ENCODE data around the gene GATAD2B.
A peak's percentile ranks its signal among the peaks of the same experiment; 100 is the strongest.
"Not testable (repeated sequence)": the region's sequence is repeated elsewhere in the genome, so short reads cannot be mapped to it uniquely, and the experiment has no call there.

GATAD2B gene

DNA sequence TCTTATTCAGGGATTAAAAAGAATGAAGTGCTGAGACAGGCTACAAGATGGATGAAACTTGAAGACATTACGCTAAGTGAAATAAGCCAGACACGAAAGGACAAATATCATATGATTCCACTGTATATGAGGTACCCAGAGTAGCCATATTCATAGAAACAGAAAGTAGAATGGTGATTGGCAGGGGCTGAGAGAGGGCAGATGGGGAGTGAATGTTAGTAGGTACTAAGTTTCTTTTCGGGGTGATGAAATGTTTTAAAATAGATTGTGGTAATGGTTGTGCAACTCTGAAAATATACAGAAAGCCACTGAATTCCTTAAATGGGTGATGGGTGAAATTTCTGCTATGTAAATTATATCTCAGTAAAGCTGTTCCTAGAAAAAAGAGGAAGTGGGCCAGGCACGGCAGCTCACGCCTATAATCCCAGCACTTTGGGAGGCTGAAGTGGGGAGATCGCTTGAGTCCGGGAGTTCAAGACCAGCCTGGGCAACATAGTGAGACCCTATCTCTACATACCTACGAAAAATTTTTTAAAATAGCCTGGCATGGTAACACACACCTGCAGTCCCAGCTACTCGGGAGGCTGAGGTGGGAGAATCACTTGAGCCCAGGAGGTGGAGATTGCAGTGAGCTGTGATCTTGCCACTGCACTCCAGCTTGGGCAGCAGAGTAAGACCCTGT, 131.7 kb downstream of the GATAD2B start:
- DNase-seq (ENCODE audit: low read depth) = no peak
- H3K4me3 ChIP-seq (ENCODE audit: low read length) = no peak overlapping the region

DNA sequence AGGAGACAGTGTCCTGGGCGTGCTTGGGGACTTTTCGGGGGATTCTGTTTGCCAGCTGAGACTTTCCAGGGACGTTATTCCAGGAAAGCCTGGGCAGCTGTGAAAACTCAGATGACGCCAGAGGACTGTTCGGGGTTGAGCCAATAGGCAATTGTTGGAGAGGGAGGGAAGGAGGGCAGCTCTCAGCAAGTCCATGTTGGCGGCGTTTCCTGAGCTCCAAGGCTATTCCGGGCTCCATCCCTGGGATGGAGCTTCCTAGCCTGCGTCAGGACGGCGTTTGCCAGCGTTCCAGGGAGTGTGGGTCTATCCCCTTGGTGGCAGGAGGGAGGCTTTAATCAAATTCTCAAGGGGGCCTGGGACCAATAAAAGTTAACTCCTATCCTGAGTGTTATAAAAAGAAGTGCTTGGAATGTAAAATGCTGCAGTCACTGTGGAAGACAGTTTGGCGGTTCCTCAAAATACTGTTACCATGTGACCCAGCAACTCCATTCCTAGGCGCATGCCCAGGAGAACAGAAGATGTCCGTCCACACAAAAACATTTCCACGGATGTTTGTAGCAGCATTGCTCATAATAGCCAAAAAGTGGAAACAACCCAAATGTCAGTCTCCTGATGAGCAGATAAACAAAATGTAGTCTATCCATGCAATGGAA, 132.3 kb downstream of the GATAD2B start:
- H3K4me3 ChIP-seq (ENCODE audit: low read length) = no peak overlapping the region
- TF ChIP-seq, protein P1, sequence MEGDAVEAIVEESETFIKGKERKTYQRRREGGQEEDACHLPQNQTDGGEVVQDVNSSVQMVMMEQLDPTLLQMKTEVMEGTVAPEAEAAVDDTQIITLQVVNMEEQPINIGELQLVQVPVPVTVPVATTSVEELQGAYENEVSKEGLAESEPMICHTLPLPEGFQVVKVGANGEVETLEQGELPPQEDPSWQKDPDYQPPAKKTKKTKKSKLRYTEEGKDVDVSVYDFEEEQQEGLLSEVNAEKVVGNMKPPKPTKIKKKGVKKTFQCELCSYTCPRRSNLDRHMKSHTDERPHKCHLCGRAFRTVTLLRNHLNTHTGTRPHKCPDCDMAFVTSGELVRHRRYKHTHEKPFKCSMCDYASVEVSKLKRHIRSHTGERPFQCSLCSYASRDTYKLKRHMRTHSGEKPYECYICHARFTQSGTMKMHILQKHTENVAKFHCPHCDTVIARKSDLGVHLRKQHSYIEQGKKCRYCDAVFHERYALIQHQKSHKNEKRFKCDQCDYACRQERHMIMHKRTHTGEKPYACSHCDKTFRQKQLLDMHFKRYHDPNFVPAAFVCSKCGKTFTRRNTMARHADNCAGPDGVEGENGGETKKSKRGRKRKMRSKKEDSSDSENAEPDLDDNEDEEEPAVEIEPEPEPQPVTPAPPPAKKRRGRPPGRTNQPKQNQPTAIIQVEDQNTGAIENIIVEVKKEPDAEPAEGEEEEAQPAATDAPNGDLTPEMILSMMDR (conservative IDR thresholded peaks at IDR 0.05; ENCODE audit: low read depth, low read length) = no peak
- no peak for DNase-seq (ENCODE audit: low read depth)

More for the DNA sequence above, 131.7 kb downstream of the GATAD2B start:
- TF ChIP-seq, protein P1 (conservative IDR thresholded peaks at IDR 0.05; ENCODE audit: low read depth, low read length) = no peak

DNA sequence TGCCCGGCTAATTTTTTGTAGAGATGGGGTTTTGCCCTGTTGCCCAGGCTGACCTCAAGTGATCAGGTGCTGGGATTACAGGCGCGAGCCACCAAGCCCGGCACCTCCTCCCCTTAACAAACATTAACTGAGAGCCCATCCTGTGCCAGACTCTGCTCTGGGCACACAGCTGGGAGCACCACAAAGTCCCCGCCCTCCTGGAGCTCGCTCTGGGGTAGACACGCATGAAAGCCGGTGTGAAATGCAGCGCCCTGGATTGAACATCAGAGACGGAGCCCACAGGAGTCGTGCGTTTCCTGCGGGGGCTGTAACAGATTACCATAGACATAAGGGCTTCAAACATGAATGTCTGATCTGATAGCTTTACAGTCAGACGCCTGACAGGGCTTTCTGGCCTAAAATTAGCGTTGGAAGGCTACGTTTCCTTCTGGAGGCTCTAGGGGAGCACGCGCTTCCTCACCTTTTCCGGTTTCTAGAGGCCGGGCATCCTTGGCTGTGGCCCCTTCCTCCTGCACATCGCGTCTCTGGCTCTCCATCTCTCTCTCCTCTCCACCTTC, 133.2 kb downstream of the GATAD2B start:
- no peak for DNase-seq (ENCODE audit: low read depth)
- TF ChIP-seq, protein P1 (conservative IDR thresholded peaks at IDR 0.05; ENCODE audit: low read depth, low read length) = no peak
- H3K4me3 ChIP-seq (ENCODE audit: low read length) = no peak overlapping the region

DNA sequence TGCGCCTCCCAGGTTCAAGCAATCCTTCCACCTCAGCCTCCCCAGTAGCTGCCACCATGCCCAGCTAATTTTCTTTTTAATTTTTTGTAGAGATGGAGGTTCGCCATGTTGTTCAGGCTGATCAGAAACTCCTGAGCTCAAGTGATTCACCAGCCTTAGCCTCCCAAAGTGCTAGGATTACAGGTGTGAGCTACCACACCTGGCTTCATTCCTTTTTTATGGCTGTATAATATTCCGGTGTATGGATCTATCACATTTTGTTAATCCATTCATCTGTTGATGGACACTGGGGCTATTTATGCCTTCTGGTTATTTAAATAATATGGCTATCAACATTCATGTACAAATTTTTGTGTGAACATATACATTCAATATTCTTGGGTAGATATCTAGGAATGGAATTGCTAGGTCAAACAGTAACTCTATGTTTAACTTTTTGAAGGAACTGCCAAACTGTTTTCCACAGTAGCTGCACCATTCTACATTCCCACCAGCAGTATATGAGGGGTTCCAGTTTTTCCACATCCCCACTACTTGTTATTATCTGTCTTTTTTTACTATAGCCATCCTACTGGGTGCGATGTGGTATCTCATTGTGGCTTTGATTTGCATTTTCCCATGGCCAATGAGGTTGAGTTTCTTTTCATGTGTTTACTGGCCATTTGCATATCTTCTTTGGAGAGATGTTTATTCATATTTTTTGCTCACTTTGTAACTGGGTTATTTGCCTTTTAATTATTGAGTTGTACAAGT, 136.6 kb downstream of the GATAD2B start:
- no peak overlapping the region for H3K4me3 ChIP-seq (ENCODE audit: low read length)
- TF ChIP-seq, protein P1 (conservative IDR thresholded peaks at IDR 0.05; ENCODE audit: low read depth, low read length) = no peak
- no peak for DNase-seq (ENCODE audit: low read depth)

DNA sequence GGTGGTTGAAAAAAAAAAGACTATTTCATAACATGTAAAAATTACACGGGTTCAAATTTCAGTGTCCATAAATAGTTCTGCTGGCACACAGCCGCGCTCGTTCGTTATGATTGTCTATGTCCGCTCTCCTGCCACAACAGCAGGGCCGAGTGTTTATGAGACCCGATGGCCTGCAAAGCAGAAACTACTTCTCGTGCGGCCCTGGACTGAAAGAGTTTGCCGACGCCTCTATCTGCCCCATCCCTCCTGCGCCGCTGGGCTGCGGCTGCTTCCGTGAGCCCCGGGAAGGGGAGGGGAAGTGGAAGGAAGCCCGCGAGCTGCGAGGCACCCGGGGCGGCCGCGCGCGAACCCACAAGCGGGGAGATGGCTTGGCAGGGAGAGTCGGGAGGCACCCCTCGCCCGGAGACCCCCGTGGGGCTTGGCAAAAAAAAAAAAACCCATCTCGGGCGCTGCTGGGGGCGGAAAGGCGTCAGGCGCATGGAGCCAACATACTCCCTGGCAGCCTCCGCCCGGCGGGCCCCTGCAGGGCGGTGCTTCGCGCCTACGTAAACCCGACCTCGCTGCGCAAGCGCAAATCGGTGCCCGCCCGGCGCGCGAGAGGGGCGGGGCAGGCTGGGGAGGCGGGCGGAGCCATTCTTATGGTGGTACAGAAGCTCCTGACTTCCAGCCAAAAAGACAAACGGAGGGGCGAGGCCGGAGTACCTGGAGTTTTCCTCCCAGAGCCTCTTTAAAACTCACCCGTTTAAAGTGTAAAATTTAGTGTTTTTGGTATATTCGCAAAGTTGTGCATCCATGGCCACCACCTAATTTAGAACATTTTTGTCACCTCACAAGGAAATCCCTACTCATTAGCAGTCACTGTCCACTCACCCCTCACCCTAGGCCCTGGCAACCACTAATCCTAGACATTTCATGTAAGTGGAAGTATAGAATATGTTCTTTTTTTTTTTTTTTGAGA, 139.3 kb downstream of the GATAD2B start:
- DNase-seq (ENCODE audit: low read depth) = peak; percentile 60
- peak overlapping the region; percentile 69 for H3K4me3 ChIP-seq (ENCODE audit: low read length)
- TF ChIP-seq, protein P1 (conservative IDR thresholded peaks at IDR 0.05; ENCODE audit: low read depth, low read length) = no peak

DNA sequence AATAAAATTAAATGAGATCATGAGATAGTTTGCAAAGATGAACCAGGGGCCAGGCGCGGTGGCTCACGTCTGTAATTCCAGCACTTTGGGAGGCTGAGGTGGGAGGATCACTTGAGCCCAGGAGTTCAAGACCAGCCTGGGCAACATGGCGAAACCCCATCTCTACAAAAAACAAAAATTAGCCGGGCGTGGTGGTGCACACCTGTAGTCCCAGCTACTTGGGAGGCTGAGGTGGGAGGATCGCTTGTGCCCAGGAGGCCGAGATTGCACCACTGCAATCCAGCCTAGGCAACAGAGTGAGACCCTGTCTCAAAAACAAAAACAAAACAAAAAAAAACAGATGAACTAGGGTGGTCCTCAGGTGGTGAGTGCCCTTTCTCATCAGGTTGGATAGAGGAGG, 140.1 kb downstream of the GATAD2B start:
- not testable (repeated sequence) for DNase-seq (ENCODE audit: low read depth); H3K4me3 ChIP-seq (ENCODE audit: low read length)

Measured in retinal pigment epithelial cell (primary cell).